Measurements from ENCODE around the gene LONRF2. TPM values are rescaled to one million over a fixed set of nuclear protein-coding genes. Genes with fewer than 3 reads are reported as not detected.

Gene LONRF2
- total and polyA plus RNA-seq, 2 of the 4 experiments (the other 2 are of a cell fraction), result 0.19 to 0.54 TPM

DNA sequence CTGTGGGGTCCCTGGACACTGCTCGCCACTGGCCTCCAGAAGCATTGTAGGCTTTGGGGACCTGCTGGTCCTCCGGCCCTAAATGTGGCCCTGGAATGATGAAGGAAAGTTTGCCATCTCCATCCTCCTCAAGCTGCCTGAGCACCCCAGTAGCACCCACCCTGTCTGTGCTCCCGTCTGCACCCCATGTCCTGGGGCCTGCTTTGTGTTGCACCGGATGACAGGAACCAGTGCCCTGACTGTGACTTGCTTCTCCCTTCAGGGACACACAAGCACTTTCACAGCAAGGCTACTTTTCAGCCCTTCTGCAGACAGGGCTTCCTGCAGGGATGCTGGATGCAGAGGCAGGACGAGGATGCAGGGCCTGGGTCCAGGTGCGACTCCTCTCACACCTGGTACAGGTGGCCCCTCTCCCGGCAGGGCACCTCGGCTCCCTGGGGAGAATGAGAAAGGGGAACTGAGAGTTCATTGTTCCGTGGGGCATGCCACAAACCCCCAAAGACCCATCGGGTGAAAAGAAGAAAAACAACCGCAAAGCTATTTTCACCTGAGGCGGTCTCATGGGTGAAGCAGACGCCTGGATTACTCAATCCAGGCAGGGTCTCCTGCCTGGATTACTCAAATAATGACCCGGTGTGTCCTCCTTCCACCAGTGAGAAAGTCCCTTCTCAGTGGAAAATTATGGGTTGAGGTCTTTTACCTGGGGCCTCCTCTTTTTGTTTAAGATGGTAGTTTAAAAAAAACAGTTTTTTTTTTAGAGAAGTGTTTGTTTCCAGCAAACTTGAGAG, 74.9 kb downstream of the LONRF2 start:
- Histone ChIP-seq H3K9me3 (ENCODE audit: control insufficient read depth, insufficient read depth, low read length) (peaks cover 4% of the 10 kb centered on the region), H3K9me1 (ENCODE audit: insufficient read depth, low read length) (peaks cover 15% of the 10 kb centered on the region; the same call in 1 of the 2 replicates), H3K27ac (ENCODE audit: insufficient read depth, low read length) (no peak overlapping the region), H3K36me3 (ENCODE audit: control insufficient read depth, insufficient read depth, low read length) (no peaks in the 10 kb centered on the region), H2BK15ac (ENCODE audit: low read depth, low read length) (no peak overlapping the region), H2AK5ac (ENCODE audit: low read depth, low read length) (no peak overlapping the region), H3K18ac (ENCODE audit: low read depth, low read length) (no peak overlapping the region), H3K27me3 (ENCODE audit: control insufficient read depth, insufficient read depth, low read length) (0 out of 2 replicates have a peak, but pooled peaks cover 2% of the 10 kb centered on the region), H4K8ac (ENCODE audit: low read depth in 2 of 2, low read length in 2 of 2) (no peak overlapping the region), H2BK5ac (ENCODE audit: low read depth, low read length, poor library complexity, severe bottlenecking) (no peak overlapping the region), H3K4me1 (ENCODE audit: control insufficient read depth, insufficient read depth, low read length) (peaks cover 12% of the 10 kb centered on the region), H3K9ac (ENCODE audit: low read depth, low read length) (no peak overlapping the region), H2AFZ (replicated peaks; ENCODE audit: low read length, poor library complexity) (no peak overlapping the region), H3K23ac (ENCODE audit: low read depth, low read length) (no peak overlapping the region), H3K4ac (ENCODE audit: low read depth, low read length) (no peak overlapping the region), H3K56ac (ENCODE audit: extremely low read depth, insufficient read depth, low read length) (no peak overlapping the region), H2BK20ac (ENCODE audit: low read depth, low read length) (no peak overlapping the region), H3K14ac (replicated peaks; ENCODE audit: low read depth, low read length) (no peak overlapping the region), H3K4me2 (ENCODE audit: low read depth, low read length) (no peak overlapping the region), H4K91ac (ENCODE audit: insufficient read depth, low read depth, low read length) (no peak overlapping the region), H2AK9ac (replicated peaks; ENCODE audit: low read depth, low read length, poor library complexity) (no peak overlapping the region), H4K5ac (ENCODE audit: low read depth, low read length) (no peak overlapping the region), H4K20me1 (ENCODE audit: insufficient read depth, low read length) (no peaks in the 10 kb centered on the region), H3K4me3 (ENCODE audit: insufficient read depth, low read depth, low read length) (no peak overlapping the region), H2BK120ac (ENCODE audit: low read depth, low read length) (no peak overlapping the region), H3K79me1 (ENCODE audit: low read depth in 1 of 2, low read length in 2 of 2) (no peaks in the 10 kb centered on the region)
- CTCF ChIA-PET, result interaction anchor here (0.6 kb wide), 1 partner anchor 380 kb away, joined by 3 read pairs; no protein-coding TSS in a partner anchor
- no peak for DNase-seq
- intact Hi-C loops (cut with micrococcal nuclease), result loop anchor here (10.0 kb wide), 1 partner anchor 433 kb away; no protein-coding TSS in a partner anchor
- in situ Hi-C loops (cut with MboI; ENCODE audit: low sequenced_read_pairs), result loop anchor here (10.0 kb wide), 1 partner anchor 523 kb away; no protein-coding TSS in a partner anchor
- BruUV-seq (replicated peaks), result no TSS peak
- ATAC-seq (ENCODE audit: low read depth), result no peak
- TF ChIP-seq CHD1 (IDR thresholded peaks at IDR 0.05; ENCODE audit: low read depth, low read length) (no peak), MAFK (IDR thresholded peaks at IDR 0.05; ENCODE audit: low read depth, low read length) (no peak), BHLHE40 (IDR thresholded peaks at IDR 0.05; ENCODE audit: low read depth, low read length) (no peak), CEBPB (IDR thresholded peaks at IDR 0.05; ENCODE audit: low read depth, low read length) (no peak), RFX5 (IDR thresholded peaks at IDR 0.05; ENCODE audit: low read depth, low read length) (no peak), POLR2A (IDR thresholded peaks at IDR 0.05; ENCODE audit: low read depth, low read length) (no peak)
- TF ChIP-seq, protein P1, sequence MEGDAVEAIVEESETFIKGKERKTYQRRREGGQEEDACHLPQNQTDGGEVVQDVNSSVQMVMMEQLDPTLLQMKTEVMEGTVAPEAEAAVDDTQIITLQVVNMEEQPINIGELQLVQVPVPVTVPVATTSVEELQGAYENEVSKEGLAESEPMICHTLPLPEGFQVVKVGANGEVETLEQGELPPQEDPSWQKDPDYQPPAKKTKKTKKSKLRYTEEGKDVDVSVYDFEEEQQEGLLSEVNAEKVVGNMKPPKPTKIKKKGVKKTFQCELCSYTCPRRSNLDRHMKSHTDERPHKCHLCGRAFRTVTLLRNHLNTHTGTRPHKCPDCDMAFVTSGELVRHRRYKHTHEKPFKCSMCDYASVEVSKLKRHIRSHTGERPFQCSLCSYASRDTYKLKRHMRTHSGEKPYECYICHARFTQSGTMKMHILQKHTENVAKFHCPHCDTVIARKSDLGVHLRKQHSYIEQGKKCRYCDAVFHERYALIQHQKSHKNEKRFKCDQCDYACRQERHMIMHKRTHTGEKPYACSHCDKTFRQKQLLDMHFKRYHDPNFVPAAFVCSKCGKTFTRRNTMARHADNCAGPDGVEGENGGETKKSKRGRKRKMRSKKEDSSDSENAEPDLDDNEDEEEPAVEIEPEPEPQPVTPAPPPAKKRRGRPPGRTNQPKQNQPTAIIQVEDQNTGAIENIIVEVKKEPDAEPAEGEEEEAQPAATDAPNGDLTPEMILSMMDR (conservative IDR thresholded peaks at IDR 0.05; ENCODE audit: low read depth, low read length), result no peak
- TF ChIP-seq, protein P2, sequence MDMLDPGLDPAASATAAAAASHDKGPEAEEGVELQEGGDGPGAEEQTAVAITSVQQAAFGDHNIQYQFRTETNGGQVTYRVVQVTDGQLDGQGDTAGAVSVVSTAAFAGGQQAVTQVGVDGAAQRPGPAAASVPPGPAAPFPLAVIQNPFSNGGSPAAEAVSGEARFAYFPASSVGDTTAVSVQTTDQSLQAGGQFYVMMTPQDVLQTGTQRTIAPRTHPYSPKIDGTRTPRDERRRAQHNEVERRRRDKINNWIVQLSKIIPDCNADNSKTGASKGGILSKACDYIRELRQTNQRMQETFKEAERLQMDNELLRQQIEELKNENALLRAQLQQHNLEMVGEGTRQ (IDR thresholded peaks at IDR 0.05; ENCODE audit: low read depth, low read length), result no peak
- dilution Hi-C loops (cut with HindIII; ENCODE audit: low sequenced_read_pairs, unreplicated experiment), result no loop called here
- 86% methylated on average over 3 of the region's 14 CpGs; no CpG with 5 or more reads in 1 of the 2 experiments for WGBS, 2 experiments (ENCODE audit: extremely low coverage in 2 of 2, insufficient read length in 1 of 2)
- POLR2A ChIA-PET (ENCODE audit: unreplicated experiment), result no interaction called here

All from IMR-90 (cell line).